IPS DF 6.9 (cell line): ENCODE data around the gene CSTF1.
"Not testable (repeated sequence)": the region's sequence is repeated elsewhere in the genome, so short reads cannot be mapped to it uniquely, and the experiment has no call there.

Experiments
- DNase-seq: peaks from one replicate; pipeline ENCODE4 v3.0.0-alpha.2; 2013; ENCODE audit warnings: low read depth, low spot score
- H3K27ac ChIP-seq: one replicate; pipeline ENCODE4 v1.5.1; 2013; ENCODE audit warnings: low read length, control low read depth
- H3K27me3 ChIP-seq: 2 replicates; pipeline ENCODE4 v1.6.1; 2013; ENCODE audit warnings: mild to moderate bottlenecking, low read length; ENCODE audit not compliant: control insufficient read depth, insufficient read depth
- H3K36me3 ChIP-seq: 2 replicates; pipeline ENCODE4 v1.6.1; 2013; ENCODE audit warnings: low read length; ENCODE audit not compliant: control insufficient read depth, insufficient read depth
- H3K4me1 ChIP-seq: 2 replicates; pipeline ENCODE4 v1.6.1; 2013; ENCODE audit warnings: low read length; ENCODE audit not compliant: control insufficient read depth, insufficient read depth
- H3K4me3 ChIP-seq: 2 replicates; pipeline ENCODE4 v1.5.1; 2013; ENCODE audit warnings: mild to moderate bottlenecking, low read length
- H3K9me3 ChIP-seq: 2 replicates; pipeline ENCODE4 v1.6.1; 2013; ENCODE audit warnings: low read length, inconsistent platforms; ENCODE audit not compliant: control insufficient read depth, insufficient read depth
- WGBS: extraction: QIAGEN DNeasy Blood & Tissue Kit; methylation state at CpG from one replicate; pipeline ENCODE4 v1.1.7; 2013; ENCODE audit warnings: mixed read lengths, missing lambda C conversion rate; ENCODE audit not compliant: insufficient read length, insufficient coverage; 5-methylcytosine and 5-hydroxymethylcytosine counted together

Gene CSTF1

DNA sequence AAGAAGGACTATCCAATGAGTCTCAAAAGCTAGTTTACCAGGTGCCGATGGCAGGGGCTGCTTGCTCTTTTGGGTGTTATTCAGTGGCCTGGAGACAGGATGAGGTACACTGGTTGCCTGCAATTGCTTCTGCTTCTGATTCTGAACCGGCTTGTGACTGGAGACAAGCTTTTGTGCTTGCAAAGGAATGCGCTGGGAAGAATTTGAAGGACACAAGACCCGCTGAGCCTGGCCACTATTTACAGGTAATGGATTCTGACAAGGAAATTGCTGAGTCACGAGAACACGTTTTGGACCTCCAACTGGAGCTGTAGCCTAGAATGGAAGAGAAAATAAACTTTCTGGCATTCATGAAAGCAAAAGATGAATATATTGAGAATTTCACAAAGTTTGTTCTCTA, 6.2 kb upstream of the CSTF1 start:
- WGBS: no CpG with 5 or more reads among the region's 6 CpGs
- no peaks in the 10 kb centered on the region for H3K4me1 ChIP-seq
- peaks cover 33% of the 10 kb centered on the region for H3K36me3 ChIP-seq

DNA sequence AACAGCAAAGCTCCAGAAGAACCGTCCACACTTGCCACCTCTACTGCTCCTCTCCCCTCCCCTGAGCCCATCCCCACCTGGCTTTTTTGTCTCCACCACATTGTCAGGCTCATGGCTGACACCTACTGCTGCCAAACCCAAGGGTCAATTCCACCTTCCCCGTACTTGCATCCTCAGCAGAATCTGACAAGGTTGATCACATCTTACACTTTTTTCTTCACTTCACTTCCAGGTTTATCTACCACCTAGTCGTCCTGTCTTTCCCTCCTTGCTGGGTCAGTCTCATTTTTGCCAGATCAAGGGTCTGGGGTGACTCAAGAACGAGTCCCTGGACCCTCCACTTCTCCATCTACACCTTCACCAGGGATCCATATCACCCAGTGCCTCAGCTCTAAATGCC, 3.6 kb upstream of the CSTF1 start:
- no CpG with 5 or more reads among the region's 4 CpGs for WGBS
- H3K4me3 ChIP-seq: no peak overlapping the region
- no peak for DNase-seq
- no peaks in the 10 kb centered on the region for H3K27me3 ChIP-seq
- H3K4me1 ChIP-seq: no peaks in the 10 kb centered on the region
- H3K36me3 ChIP-seq: peaks cover 20% of the 10 kb centered on the region; the same call in 1 of the 2 replicates
- no peaks in the 10 kb centered on the region for H3K9me3 ChIP-seq
- no peak overlapping the region for H3K27ac ChIP-seq

More for the DNA sequence above, 6.2 kb upstream of the CSTF1 start:
- Histone ChIP-seq H3K27me3 (no peaks in the 10 kb centered on the region), H3K9me3 (no peaks in the 10 kb centered on the region), H3K27ac (no peak overlapping the region), H3K4me3 (no peak overlapping the region)
- no peak for DNase-seq

DNA sequence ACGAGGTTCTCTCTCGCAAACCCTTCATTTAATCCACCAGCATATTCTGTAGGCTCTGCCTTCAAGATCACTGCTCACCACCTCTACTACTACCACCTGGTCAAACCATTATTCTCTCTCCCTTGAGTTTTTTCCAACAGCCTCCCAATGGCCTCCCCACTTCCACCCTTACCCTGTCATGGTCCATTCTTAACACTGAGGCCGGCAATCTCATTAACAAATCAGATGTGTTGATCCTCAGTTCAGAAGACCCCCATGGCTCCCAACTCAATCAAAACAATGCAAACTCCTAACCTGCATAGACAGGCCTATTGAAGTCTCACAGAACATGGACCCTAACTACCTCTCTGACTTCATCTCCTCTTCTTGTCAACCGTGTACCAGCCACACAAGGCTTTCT, 2.6 kb upstream of the CSTF1 start:
- no CpG with 5 or more reads among the region's 4 CpGs for WGBS
- Histone ChIP-seq H3K27ac (no peak overlapping the region), H3K4me3 (no peak overlapping the region), H3K36me3 (peaks cover 17% of the 10 kb centered on the region; the same call in 1 of the 2 replicates), H3K27me3 (no peaks in the 10 kb centered on the region), H3K4me1 (no peaks in the 10 kb centered on the region), H3K9me3 (no peaks in the 10 kb centered on the region)
- no peak for DNase-seq

DNA sequence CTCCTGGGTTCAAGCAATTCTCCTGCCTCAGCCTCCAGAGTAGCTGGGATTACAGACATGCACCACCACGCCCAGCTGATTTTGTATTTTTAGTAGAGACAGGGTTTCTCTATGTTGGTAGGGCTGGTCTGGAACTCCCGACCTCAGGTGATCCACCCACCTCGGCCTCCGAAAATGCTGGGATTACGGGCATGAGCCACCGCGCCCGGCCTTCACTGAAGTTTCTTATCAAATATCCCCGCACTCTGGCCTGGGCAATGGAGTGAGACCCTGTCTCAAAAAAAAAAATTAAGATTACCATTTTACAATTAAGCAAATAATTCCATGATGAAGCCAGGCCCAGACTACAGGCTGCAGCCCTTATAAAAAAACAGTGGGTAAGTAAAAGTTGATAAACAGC, 2.0 kb upstream of the CSTF1 start:
- peaks cover 14% of the 10 kb centered on the region; the same call in 1 of the 2 replicates for H3K36me3 ChIP-seq
- not testable (repeated sequence) for H3K9me3 ChIP-seq, H3K4me3 ChIP-seq, DNase-seq, H3K4me1 ChIP-seq, H3K27ac ChIP-seq, H3K27me3 ChIP-seq
- WGBS: no CpG with 5 or more reads among the region's 9 CpGs

DNA sequence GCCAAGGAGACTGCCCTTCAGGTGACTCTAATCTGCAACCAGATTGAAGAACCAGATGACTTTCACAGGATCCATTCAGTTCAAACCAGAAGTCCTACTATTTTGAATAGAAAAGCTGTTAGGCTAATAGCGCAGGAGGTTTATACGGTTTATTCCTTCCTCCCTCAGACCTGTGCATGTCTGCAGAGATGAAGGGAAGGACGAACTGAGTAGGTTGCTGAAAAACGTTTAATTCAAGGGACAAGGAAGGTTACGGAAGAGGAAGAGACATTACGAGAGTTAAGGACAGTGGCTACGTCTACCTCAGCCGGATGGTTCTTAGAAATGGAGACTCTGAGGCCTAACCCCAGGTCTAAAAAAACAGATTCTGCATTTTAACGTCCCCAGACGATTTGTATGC, 1.4 kb upstream of the CSTF1 start:
- no peak for DNase-seq
- no CpG with 5 or more reads among the region's 10 CpGs for WGBS
- Histone ChIP-seq H3K9me3 (no peaks in the 10 kb centered on the region), H3K36me3 (peaks cover 9% of the 10 kb centered on the region; the same call in 1 of the 2 replicates), H3K27ac (no peak overlapping the region), H3K4me1 (no peaks in the 10 kb centered on the region), H3K4me3 (peak overlapping the region; percentile 86; the same call in 1 of the 2 replicates), H3K27me3 (no peaks in the 10 kb centered on the region)

DNA sequence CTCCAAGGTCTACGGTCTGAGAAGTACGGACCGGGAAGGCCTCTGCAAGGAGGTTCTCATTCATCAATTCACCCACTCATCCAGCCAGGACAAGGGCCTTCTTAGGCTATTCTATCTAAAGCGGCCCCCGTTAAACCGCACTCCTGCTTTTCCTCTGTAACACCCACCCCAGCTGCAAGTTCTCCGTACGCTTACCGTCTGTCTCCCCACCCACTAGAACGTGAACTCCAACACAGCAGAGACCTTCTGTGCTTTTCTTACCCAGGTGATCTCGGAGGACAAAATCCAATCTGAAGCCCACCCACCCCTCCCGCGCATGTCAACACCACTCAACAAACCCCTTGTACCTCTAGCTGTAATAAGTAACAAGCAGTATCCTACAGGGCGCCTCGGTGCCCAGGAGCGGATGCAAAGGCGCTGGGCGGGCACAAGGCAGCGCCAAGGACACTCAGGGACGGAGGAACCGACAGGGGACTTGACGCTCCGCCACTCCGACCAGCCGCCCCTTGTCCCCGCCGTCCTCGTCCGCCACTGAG, 781 bp upstream of the CSTF1 start:
- no peaks in the 10 kb centered on the region for H3K4me1 ChIP-seq
- no peak for DNase-seq
- no peaks in the 10 kb centered on the region for H3K9me3 ChIP-seq
- no peak overlapping the region for H3K27ac ChIP-seq
- peak overlapping the region; percentile 86 for H3K4me3 ChIP-seq
- no CpG with 5 or more reads among the region's 29 CpGs for WGBS
- H3K36me3 ChIP-seq: peaks cover 6% of the 10 kb centered on the region; the same call in 1 of the 2 replicates
- no peaks in the 10 kb centered on the region for H3K27me3 ChIP-seq

DNA sequence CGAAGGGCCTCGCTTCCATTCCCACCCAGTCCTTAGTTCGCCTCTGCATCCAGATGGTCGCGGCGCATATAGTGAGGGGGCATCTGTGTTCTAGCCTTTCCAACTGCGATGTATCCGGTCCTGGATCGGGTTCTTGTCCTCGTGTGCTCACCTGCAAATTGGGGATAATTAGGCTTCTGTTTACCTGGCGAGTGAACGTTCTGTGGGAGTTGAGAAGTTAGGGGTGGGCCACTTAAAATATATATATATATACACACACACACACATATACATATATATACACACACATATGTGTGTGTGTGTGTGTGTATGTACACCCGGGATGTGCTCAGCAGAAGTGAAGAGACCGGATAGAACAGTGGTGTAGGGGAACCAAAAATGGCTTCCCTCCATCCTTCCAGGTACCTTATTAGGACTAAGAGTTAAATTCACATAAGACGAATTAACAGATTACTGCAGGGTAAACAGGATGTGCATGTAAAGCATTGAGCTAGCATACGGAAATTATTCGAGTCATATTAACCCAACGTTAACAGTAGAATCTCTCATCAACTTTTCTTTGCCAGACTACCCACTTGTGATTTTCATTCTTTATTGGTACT, 537 bp downstream of the CSTF1 start:
- DNase-seq: no peak
- H3K9me3 ChIP-seq: no peaks in the 10 kb centered on the region
- H3K27me3 ChIP-seq: no peaks in the 10 kb centered on the region
- H3K27ac ChIP-seq: no peak overlapping the region
- H3K4me1 ChIP-seq: no peaks in the 10 kb centered on the region
- H3K36me3 ChIP-seq: peaks cover 15% of the 10 kb centered on the region; the same call in 1 of the 2 replicates
- no CpG with 5 or more reads among the region's 18 CpGs for WGBS
- peak overlapping the region; percentile 86 for H3K4me3 ChIP-seq

DNA sequence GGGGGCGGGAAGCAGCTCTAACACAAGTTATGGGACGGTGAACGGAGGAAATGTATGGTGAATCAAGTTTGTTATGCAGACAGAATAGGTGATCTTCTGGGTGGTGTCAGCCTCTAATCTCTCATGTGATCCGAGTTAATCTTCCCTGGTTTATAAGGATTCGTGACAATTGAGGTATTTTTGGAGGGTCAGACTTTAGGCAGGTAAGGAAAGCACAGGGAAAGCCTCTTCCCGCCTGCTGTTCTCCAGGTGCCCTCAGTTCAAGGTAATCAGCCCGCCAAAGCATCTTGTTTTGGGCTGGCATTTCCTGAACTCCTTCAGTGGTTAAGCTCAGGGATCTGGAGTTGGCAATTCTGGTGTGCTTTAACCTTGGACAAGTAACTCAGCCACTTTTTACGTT, 1.2 kb downstream of the CSTF1 start:
- H3K36me3 ChIP-seq: peaks cover 11% of the 10 kb centered on the region; the same call in 1 of the 2 replicates
- no CpG with 5 or more reads among the region's 8 CpGs for WGBS

DNA sequence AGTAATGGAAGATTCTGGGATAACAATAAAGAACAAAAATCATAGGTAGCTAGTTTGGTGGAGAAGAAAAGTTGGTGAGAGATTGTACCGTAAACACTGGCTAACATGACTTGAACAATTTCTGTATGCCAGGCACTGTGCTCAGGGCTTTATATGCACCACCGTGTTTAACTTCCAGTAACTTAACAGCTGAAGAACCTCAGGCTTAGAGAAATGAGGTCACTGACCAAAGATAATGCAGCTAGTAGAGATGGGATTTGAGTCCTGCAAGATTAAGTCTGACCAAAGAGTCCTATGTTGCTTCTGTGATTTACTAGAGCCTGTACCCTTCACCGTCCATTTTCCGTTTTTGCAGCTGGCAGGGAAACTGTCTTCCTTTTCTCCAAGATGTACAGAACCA, 2.7 kb downstream of the CSTF1 start:
- Histone ChIP-seq H3K4me3 (no peak overlapping the region), H3K27me3 (no peaks in the 10 kb centered on the region), H3K4me1 (no peaks in the 10 kb centered on the region), H3K36me3 (peaks cover 16% of the 10 kb centered on the region; the same call in 1 of the 2 replicates), H3K27ac (no peak overlapping the region), H3K9me3 (no peaks in the 10 kb centered on the region)
- no CpG with 5 or more reads among the region's 4 CpGs for WGBS
- DNase-seq: no peak

More for the DNA sequence above, 1.2 kb downstream of the CSTF1 start:
- H3K4me1 ChIP-seq: no peaks in the 10 kb centered on the region
- H3K27me3 ChIP-seq: no peaks in the 10 kb centered on the region
- H3K4me3 ChIP-seq: peak overlapping the region; percentile 86; the same call in 1 of the 2 replicates
- H3K27ac ChIP-seq: no peak overlapping the region
- no peaks in the 10 kb centered on the region for H3K9me3 ChIP-seq
- DNase-seq: no peak

DNA sequence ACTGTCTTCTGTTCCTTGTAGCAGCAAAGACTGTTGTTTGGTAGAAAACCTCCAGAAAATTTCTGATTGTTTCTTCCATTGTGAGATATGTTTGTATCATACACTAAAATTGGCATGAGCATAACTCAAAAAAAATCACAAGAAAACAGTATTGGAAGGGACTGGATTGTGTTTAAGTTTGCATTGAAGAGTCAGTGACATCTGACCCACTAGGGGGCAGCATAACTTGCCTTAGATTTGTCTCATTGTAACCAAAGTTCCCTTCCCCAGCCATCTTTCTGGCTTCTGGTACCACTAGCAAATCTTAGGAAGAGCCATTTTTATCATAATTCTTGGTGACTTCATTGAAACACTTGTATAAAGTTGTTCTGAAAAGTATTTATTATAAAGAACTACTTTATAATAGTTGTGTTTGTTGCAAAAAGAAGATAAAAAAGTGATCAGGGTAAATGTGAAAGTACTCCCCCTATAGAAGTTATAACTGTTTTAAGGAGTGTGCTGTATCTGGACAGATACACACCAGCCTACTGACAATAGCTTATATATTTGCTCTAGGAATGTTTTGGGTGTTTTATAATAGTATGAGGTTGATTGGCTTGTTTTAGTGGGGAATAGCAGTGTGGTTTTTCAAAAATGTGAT, 7.7 kb downstream of the CSTF1 start:
- peaks cover 32% of the 10 kb centered on the region for H3K36me3 ChIP-seq
- no peaks in the 10 kb centered on the region for H3K9me3 ChIP-seq
- H3K27ac ChIP-seq: no peak overlapping the region
- H3K27me3 ChIP-seq: no peaks in the 10 kb centered on the region
- DNase-seq: peak; percentile 37
- H3K4me1 ChIP-seq: no peaks in the 10 kb centered on the region
- H3K4me3 ChIP-seq: no peak overlapping the region
